Activated naive CD8-positive, alpha-beta T cell (primary cell): Measurements from ENCODE around the gene ANP32E.
"Not testable (repeated sequence)": the region's sequence is repeated elsewhere in the genome, so short reads cannot be mapped to it uniquely, and the experiment has no call there.

Experiments used
- H3K27ac Mint-ChIP-seq: one replicate; pipeline ENCODE4 v1.8.0; 2021; ENCODE audit warnings: mixed read lengths
- H3K27me3 Mint-ChIP-seq: one replicate; pipeline ENCODE4 v1.8.0; 2021; ENCODE audit warnings: mixed read lengths
- H3K36me3 Mint-ChIP-seq: one replicate; pipeline ENCODE4 v1.8.0; 2021; ENCODE audit warnings: mixed read lengths
- H3K4me1 Mint-ChIP-seq: one replicate; pipeline ENCODE4 v1.8.0; 2021; ENCODE audit warnings: low read depth, mixed read lengths
- H3K4me3 Mint-ChIP-seq: one replicate; pipeline ENCODE4 v1.8.0; 2021; ENCODE audit warnings: mild to moderate bottlenecking, mixed read lengths
- H3K9me3 Mint-ChIP-seq: one replicate; pipeline ENCODE4 v1.8.0; 2021; ENCODE audit warnings: low read depth, mixed read lengths

Gene ANP32E

DNA sequence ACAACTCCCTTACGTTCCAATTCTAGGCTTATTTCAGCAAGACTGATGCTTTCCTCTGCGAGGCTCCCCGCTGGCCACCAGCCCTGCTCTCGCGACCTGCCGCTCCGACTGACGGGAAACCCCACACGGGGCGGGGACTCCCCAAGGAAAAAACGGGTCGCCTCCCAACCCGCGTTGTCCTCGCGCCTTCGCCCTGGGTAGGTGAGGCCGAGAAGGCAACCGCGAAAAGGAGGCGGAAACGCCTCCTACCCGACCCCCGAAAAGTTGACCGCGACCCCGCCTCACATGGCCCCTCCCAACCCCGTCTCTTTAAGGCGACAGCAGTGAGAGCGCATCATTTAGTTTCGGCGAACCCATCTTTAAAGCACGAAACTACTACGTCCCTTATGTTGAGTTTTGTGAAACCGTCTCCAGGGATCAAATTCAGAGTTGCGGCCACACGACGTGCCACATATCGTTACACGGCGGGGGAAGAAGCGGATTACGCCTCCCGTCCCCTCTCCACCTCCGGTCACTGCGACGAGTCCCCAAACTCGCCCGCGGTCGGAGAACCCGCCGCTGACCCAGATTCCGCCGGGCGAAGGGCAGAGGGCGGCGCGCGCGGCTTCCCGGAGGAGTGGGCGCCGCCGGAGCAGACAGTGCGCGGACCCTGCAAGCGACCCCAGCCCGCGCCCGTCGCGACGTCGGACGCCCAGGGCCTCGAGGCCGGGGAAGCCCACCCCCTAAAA, 1.2 kb downstream of the ANP32E start:
- Mint-ChIP-seq H3K36me3 (peaks cover 2% of the 10 kb centered on the region), H3K4me1 (peaks cover 15% of the 10 kb centered on the region), H3K4me3 (no peak overlapping the region), H3K27ac (peak overlapping the region; percentile 93), H3K27me3 (peaks cover 2% of the 10 kb centered on the region), H3K9me3 (no peaks in the 10 kb centered on the region)

DNA sequence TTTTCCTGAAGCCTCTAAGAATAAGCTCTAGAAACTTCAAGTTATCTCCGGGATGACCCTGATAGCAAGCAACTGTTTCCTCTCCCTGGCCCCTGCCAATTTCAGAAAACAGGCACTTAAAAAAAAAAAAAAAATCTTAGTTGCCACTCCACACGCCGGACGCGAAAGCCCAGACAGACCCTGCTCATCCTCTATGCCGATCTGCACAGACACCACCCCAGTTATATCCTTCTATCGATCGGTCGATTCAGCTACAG, 1.7 kb downstream of the ANP32E start:
- Mint-ChIP-seq H3K27ac (peak overlapping the region; percentile 93), H3K36me3 (peaks cover 2% of the 10 kb centered on the region), H3K4me1 (peaks cover 15% of the 10 kb centered on the region), H3K4me3 (no peak overlapping the region), H3K27me3 (no peaks in the 10 kb centered on the region), H3K9me3 (no peaks in the 10 kb centered on the region)

DNA sequence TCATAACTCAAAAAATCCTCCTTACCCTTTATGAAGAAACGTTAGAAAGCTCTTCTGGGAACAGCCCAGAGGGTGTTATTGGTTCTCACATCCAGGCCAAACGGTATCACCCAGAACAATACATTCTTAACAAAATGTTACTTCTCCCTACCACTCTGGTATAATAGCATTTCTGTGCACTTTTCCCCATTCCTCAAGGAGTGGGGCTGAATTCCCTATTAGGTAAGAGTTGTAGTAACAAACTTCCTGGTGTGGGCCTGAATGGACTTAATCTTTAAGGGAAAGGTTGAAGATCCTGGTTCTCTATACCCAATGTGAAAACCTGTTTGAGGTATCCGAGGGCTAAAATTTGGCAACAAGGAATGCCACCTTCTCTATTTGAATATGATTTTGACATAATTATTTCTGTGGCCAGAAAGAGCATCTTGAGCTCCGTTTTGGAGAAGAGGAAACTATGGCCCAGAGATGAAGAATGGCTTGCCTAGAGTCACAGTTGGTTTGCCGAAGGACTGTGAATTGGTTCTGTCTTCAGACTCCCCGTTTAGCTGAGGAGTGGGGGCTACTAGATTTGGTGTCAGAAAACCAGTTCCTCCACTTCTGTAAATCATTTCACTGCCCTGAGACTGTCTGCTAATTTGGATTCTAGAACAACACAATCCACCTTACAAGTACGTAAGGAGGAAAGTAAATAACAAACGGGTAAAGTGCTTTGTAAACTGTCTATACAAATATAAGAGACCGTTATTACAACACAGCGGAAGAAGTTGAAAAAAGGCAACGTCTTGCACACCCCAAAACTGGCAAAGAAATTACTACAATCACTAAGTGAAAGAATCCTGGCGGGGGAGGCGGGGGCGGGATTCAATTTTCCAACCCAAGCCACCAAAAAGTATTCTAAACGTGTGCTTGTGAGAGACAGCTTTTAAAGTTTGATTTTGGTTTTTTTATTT, 2.3 kb downstream of the ANP32E start:
- H3K27ac Mint-ChIP-seq: peak overlapping the region; percentile 93
- H3K4me1 Mint-ChIP-seq: peaks cover 15% of the 10 kb centered on the region
- H3K27me3 Mint-ChIP-seq: no peaks in the 10 kb centered on the region
- peaks cover 4% of the 10 kb centered on the region for H3K36me3 Mint-ChIP-seq
- no peaks in the 10 kb centered on the region for H3K9me3 Mint-ChIP-seq
- no peak overlapping the region for H3K4me3 Mint-ChIP-seq

DNA sequence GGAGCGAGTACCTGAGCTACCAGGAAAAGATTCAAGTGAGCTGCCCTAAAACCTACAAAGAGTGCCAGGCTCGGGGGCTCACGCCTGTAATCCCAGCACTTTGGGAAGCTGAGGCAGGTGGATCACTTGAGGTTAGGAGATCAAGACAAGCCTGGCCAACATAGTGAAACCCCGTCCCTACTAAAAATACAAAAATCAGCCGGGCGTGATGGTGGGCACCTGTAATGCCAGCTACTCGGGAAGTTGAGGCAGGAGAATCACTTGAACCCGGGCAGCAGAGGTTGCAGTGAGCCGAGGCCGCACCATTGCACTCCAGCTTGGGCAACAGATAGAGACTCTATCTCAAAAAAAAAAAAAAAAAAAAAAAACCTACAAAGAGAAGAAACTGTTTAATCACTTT, 3.0 kb downstream of the ANP32E start:
- H3K27me3 Mint-ChIP-seq, H3K36me3 Mint-ChIP-seq, H3K27ac Mint-ChIP-seq, H3K4me3 Mint-ChIP-seq, H3K9me3 Mint-ChIP-seq: not testable (repeated sequence)
- H3K4me1 Mint-ChIP-seq: peaks cover 15% of the 10 kb centered on the region

DNA sequence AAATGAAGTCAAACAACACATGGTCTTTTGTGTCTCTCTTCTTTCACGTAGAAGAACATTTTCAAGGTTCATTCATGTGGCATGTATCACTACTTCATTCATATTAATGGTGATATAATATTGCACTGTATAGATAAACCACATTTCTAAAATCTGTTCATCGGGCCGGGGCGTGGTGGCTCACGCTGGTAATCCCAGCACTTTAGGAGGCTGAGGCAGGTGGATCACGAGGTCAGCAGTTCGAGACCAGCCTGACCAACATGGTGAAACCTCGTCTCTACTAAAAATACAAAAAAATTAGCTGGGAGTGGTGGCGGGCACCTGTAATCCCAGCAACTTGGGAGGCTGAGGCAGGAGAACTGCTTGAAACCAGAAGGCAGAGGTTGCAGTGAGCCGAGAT, 7.7 kb downstream of the ANP32E start:
- not testable (repeated sequence) for H3K27ac Mint-ChIP-seq, H3K27me3 Mint-ChIP-seq, H3K4me1 Mint-ChIP-seq, H3K9me3 Mint-ChIP-seq, H3K4me3 Mint-ChIP-seq
- H3K36me3 Mint-ChIP-seq: peaks cover 11% of the 10 kb centered on the region

DNA sequence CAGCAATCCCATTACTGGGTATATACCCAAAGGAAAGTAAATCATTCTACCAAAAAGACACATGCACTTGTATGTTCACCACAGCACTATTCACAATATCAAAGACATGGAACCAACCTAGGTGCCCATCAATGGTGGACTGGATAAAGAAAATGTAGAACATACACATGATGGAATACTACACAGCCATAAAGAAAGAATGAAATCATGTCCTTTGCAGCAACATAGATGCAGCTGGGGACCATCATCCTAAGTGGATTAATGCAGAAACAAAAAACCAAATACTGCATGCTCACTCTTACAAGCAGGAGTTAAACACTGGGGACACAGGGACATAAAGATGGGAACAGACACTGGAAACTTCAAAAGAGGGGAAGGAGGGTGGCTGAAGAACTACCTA, 8.7 kb downstream of the ANP32E start:
- Mint-ChIP-seq H3K36me3 (peaks cover 11% of the 10 kb centered on the region), H3K4me1 (no peaks in the 10 kb centered on the region), H3K4me3 (no peak overlapping the region), H3K9me3 (no peaks in the 10 kb centered on the region), H3K27ac (peak overlapping the region; percentile 50), H3K27me3 (no peaks in the 10 kb centered on the region)

DNA sequence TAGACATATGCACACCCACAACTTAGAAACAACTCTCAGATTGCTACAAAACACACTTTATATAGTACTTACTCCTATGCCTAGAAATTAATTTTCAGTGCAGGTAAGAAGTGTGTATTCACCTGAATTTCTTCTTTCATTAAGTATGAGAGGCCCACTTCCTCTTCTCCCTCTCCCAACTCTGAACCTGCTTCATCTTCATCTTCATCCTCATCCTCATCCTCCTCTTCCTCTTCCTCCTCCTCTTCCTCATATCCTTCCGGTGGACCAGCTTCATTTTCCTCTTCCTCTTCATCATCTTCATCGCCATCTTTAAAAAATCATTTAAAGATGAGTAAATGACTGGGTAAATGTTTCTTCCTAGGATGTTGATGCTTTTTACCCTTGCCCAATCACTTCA, 9.4 kb downstream of the ANP32E start:
- no peak overlapping the region for H3K27ac Mint-ChIP-seq
- H3K4me3 Mint-ChIP-seq: no peak overlapping the region
- H3K27me3 Mint-ChIP-seq: no peaks in the 10 kb centered on the region
- H3K4me1 Mint-ChIP-seq: no peaks in the 10 kb centered on the region
- H3K9me3 Mint-ChIP-seq: no peaks in the 10 kb centered on the region
- H3K36me3 Mint-ChIP-seq: peaks cover 11% of the 10 kb centered on the region

DNA sequence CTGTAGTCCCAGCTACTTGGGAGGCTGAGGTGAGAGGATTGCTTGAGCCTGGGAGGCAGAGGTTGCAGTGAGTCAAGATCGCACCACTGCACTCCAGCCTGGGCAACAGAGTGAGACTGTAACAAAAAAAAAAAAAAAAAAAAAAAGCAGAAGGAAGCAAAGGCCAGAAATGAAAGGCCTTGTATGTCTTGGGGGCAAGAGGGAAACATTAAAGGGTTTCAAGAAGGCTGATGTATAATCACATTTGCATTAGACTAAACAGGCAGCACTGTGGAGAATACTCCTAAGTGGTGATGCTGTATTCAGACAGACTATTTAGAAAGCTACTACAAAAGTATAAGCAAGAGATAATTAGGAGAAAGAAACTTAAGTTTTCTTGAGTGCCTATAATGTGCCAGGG, 10.4 kb downstream of the ANP32E start:
- Mint-ChIP-seq H3K9me3 (no peaks in the 10 kb centered on the region), H3K36me3 (peaks cover 9% of the 10 kb centered on the region), H3K27ac (no peak overlapping the region), H3K4me3 (no peak overlapping the region), H3K4me1 (no peaks in the 10 kb centered on the region), H3K27me3 (no peaks in the 10 kb centered on the region)

DNA sequence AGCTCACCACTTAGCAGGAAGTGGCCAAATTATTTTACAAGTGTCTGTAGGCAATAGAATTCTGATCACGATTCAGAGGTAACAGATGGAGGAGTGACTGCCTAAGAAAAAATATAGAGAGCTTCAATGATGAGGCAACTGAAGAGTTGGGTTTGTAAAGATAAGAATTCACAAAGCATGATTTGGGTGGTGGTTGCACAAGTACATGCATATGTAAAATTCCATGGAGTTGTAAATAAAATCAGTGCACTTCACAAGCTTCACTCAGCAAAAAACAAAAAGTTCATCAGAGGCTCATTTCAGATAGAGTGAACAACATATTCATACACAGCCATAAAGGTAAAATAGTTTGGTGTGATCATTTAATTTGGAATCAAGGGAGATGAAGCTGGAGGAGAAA, 10.9 kb downstream of the ANP32E start:
- no peaks in the 10 kb centered on the region for H3K9me3 Mint-ChIP-seq
- peaks cover 9% of the 10 kb centered on the region for H3K36me3 Mint-ChIP-seq
- H3K4me1 Mint-ChIP-seq: no peaks in the 10 kb centered on the region
- no peak overlapping the region for H3K4me3 Mint-ChIP-seq
- no peaks in the 10 kb centered on the region for H3K27me3 Mint-ChIP-seq
- no peak overlapping the region for H3K27ac Mint-ChIP-seq

DNA sequence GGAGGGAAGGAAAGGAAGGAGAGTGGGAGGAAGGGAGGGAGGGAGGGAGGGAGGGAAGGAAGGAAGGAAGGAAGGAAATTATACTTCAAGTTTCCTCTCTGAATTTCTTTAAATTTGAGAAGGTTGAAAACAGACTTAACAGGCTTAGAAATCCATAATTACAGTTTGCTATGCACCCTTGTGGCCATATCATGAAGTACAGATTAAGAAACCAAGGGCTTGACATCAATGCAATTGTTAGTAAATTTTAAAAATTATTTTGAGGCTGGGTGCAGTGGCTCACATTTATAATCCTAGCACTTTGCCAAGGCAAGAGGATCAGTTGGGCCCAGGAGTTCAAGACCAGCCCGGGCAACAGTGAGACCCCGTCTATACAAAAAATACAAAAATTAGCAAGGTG, 14.4 kb downstream of the ANP32E start:
- peaks cover 7% of the 10 kb centered on the region for H3K36me3 Mint-ChIP-seq
- H3K27me3 Mint-ChIP-seq: no peaks in the 10 kb centered on the region
- H3K4me1 Mint-ChIP-seq: no peaks in the 10 kb centered on the region

DNA sequence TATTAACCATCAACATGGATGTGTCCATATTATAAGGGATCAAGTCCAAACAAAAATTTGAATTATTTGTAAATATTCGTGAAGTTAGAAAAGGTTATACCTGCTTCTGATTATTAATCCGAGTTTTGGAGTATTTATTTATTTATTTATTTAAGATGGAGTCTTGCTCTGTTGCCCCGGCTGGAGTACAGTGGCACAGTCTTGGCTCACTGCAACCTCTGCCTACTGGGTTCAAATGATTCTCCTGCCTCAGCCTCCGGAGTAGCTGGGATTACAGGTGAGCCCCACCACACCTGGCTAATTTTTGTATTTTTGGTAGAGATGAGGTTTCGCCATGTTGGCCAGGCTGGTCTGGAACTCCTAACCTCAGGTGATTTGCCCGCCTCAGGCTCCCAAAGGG, 20.1 kb downstream of the ANP32E start:
- H3K27ac Mint-ChIP-seq, H3K27me3 Mint-ChIP-seq, H3K9me3 Mint-ChIP-seq, H3K36me3 Mint-ChIP-seq, H3K4me3 Mint-ChIP-seq: not testable (repeated sequence)
- H3K4me1 Mint-ChIP-seq: peaks cover 18% of the 10 kb centered on the region

More for the DNA sequence above, 14.4 kb downstream of the ANP32E start:
- H3K9me3 Mint-ChIP-seq: no peaks in the 10 kb centered on the region
- H3K4me3 Mint-ChIP-seq: no peak overlapping the region
- H3K27ac Mint-ChIP-seq: no peak overlapping the region

DNA sequence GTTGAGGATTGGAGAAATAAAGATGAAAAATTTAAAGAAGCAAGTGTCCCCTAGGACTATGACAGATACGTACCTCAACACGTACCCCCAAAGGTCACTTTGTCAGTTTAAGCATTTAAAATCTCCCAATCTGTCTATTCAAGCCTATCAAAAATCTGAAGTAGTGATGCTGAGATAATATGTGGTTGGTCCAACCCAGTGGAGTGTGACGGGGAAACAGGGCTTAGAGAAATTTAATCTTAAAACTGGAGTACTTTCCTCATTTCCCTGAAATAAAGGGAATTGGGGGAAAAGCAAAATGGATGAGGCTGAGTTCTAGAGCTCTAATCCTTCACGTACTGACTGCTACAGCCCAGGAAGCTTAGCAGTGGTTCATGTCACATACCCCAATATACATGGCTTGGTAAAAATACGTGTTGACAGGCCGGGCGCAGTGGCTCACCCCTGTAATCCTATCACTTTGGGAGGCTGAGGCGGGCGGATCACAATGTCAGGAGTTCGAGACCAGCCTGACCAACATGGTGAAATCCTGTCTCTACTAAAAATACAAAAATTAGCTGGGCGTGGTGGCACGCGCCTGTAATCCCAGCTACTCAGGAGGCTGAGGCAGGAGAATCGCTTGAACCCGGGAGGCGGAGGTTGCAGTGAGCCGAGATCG, 21.7 kb downstream of the ANP32E start:
- peak overlapping the region; percentile 91 for H3K27ac Mint-ChIP-seq
- H3K4me1 Mint-ChIP-seq: peaks cover 18% of the 10 kb centered on the region
- H3K36me3 Mint-ChIP-seq, H3K9me3 Mint-ChIP-seq, H3K27me3 Mint-ChIP-seq: not testable (repeated sequence)
- peak overlapping the region; percentile 90 for H3K4me3 Mint-ChIP-seq

DNA sequence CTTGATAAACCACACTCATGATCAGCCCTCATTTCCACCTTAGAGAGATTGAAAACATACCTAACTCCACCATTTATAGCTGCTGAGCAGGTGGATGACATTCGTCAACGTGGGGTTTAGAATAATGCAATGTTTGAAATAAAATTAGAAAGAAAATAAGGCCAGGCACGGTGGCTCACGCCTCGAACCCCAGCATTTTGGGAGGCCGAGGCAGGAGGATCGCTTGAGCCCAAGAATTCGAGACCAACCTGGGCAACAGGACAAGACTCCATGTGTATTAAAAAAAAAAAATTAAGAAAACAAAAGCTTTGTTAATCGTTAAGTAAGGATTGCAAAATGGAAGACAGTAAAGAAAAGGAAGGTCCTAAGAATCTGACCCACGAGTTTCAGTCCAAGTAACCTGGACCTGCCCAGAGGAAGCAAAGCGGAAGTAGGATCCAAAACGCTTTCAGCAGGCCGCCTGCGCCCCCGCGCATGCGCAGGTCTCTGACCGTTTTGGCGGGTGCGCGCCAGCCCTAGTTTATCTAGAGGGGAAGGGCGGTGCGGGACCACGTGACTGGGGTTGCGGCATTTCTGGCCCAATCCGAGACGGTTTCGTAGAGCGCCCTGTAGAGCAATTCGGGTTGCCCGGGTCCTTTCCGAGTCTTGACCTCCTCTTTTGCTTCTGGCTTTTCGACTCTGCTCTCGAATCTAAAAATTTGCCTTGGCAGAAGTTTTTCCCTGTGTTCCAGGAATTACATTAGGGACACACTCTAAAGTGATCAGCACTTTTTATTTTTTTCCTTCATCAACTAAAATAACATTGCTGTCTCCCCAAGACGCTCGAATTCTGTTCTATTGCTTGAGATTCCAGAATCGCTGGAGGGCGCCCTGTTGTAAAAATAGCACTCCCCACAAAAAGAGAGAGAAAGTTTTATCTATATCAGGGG, 22.5 kb downstream of the ANP32E start:
- Mint-ChIP-seq H3K4me3 (peak overlapping the region; percentile 90), H3K4me1 (peaks cover 18% of the 10 kb centered on the region), H3K27ac (peak overlapping the region; percentile 91)

DNA sequence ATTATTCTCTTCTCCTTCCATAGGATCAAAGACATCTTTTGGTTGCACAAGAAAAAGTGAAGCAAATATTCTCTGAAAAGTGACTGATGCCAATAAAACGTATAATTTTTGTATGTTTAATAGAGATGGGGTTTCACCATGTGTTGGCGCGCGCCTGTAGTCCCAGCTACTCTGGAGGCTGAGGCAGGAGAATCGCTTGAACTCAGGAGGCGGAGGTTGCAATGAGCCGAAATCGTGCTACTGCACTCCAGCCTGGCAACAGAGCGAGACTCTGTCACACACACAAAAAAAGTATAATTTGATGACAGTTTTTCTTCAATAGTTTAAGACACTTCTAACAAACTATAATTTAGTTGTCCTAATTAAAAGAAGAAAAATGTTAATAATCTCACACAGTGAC, 23.8 kb downstream of the ANP32E start:
- Mint-ChIP-seq H3K4me1 (peaks cover 18% of the 10 kb centered on the region), H3K9me3 (no peaks in the 10 kb centered on the region), H3K4me3 (no peak overlapping the region), H3K36me3 (no peaks in the 10 kb centered on the region), H3K27me3 (no peaks in the 10 kb centered on the region), H3K27ac (no peak overlapping the region)

More for the DNA sequence above, 22.5 kb downstream of the ANP32E start:
- no peaks in the 10 kb centered on the region for H3K27me3 Mint-ChIP-seq
- H3K36me3 Mint-ChIP-seq: no peaks in the 10 kb centered on the region
- H3K9me3 Mint-ChIP-seq: no peaks in the 10 kb centered on the region
